PFSK-1 (cell line): ENCODE results near the gene MAP1S.

ENCODE experiments used
- FOXP2 ChIP-seq: optimal IDR thresholded peaks from 2 replicates; pipeline ENCODE3; 2011; ENCODE audit warnings: borderline replicate concordance, control low read depth, inconsistent platforms; ENCODE audit not compliant: insufficient read depth; ENCODE audit errors: extremely low read length, extremely low read depth
- POLR2AphosphoS5 ChIP-seq: IDR thresholded peaks from 2 replicates; pipeline ENCODE4 v1.6.1; 2012; ENCODE audit warnings: low read depth, mild to moderate bottlenecking, control low read depth, low read length, moderate library complexity
- SIN3A ChIP-seq: IDR thresholded peaks from 2 replicates; pipeline ENCODE4 v1.6.1; 2012; ENCODE audit warnings: mild to moderate bottlenecking, low read length, moderate library complexity, borderline replicate concordance; ENCODE audit not compliant: insufficient read depth
- TAF1 ChIP-seq: IDR thresholded peaks from 2 replicates; pipeline ENCODE4 v1.6.1; 2012; ENCODE audit warnings: low read length, control low read depth, borderline replicate concordance; ENCODE audit not compliant: insufficient read depth
- TF ChIP-seq, protein P1 (sequence below), 2 experiments: IDR thresholded peaks; 2 replicates each; pipeline versions ENCODE4 v1.6.1 to v1.8.0; 2011 to 2012; ENCODE audit warnings: low read depth in 2 of 2, low read length in 2 of 2, control low read depth in 1 of 2, inconsistent platforms in 1 of 2, mild to moderate bottlenecking in 1 of 2, moderate library complexity in 1 of 2; ENCODE audit not compliant: insufficient read depth in 1 of 2

MAP1S gene

DNA sequence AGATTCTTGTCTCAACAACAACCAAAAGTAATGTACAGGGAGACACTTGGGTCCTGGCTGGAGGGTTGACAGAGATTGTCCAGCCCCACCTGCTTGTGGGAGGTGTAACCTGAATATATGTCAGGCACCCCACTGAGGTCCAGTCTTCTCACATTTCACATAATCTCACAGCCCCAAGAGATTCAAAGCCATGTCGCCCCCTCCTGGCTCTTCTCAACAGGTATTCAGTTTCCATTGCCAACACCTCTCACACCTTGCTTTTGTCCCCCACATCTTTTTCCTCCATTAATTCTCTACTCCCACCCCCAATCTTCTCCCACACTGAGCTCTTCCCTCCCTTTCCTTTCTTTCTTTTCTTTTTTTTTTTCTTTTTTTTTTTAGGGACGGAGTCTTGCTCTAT, 42.3 kb upstream of the MAP1S start:
- TF ChIP-seq TAF1, result no peak
- no peak for TF ChIP-seq SIN3A
- TF ChIP-seq, protein P1, sequence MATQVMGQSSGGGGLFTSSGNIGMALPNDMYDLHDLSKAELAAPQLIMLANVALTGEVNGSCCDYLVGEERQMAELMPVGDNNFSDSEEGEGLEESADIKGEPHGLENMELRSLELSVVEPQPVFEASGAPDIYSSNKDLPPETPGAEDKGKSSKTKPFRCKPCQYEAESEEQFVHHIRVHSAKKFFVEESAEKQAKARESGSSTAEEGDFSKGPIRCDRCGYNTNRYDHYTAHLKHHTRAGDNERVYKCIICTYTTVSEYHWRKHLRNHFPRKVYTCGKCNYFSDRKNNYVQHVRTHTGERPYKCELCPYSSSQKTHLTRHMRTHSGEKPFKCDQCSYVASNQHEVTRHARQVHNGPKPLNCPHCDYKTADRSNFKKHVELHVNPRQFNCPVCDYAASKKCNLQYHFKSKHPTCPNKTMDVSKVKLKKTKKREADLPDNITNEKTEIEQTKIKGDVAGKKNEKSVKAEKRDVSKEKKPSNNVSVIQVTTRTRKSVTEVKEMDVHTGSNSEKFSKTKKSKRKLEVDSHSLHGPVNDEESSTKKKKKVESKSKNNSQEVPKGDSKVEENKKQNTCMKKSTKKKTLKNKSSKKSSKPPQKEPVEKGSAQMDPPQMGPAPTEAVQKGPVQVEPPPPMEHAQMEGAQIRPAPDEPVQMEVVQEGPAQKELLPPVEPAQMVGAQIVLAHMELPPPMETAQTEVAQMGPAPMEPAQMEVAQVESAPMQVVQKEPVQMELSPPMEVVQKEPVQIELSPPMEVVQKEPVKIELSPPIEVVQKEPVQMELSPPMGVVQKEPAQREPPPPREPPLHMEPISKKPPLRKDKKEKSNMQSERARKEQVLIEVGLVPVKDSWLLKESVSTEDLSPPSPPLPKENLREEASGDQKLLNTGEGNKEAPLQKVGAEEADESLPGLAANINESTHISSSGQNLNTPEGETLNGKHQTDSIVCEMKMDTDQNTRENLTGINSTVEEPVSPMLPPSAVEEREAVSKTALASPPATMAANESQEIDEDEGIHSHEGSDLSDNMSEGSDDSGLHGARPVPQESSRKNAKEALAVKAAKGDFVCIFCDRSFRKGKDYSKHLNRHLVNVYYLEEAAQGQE (IDR thresholded peaks at IDR 0.05; ENCODE audit: insufficient read depth in 1 of 2, low read depth in 2 of 2, low read length in 2 of 2), result no peak
- TF ChIP-seq POLR2AphosphoS5, result no peak
- no peak for TF ChIP-seq FOXP2

DNA sequence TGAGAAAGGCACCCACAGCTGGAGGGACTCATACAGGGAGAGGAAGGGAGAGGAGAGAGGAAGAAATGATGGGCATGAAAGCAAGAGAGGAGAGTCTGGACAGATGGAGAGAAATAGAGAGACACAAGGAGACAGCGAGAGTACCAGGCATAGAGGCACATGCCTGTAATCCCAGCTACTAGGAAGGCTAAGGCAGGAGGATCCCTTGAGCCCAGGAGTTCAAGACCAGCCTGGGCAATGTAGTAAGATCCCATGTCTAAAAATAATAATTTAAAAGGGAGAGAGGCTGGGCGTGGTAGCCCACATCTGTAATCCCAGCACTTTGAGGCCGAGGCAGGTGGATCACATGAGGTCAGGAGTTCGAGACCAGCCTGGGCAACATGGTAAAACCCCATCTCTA, 40.4 kb upstream of the MAP1S start:
- TF ChIP-seq SIN3A, result no peak

DNA sequence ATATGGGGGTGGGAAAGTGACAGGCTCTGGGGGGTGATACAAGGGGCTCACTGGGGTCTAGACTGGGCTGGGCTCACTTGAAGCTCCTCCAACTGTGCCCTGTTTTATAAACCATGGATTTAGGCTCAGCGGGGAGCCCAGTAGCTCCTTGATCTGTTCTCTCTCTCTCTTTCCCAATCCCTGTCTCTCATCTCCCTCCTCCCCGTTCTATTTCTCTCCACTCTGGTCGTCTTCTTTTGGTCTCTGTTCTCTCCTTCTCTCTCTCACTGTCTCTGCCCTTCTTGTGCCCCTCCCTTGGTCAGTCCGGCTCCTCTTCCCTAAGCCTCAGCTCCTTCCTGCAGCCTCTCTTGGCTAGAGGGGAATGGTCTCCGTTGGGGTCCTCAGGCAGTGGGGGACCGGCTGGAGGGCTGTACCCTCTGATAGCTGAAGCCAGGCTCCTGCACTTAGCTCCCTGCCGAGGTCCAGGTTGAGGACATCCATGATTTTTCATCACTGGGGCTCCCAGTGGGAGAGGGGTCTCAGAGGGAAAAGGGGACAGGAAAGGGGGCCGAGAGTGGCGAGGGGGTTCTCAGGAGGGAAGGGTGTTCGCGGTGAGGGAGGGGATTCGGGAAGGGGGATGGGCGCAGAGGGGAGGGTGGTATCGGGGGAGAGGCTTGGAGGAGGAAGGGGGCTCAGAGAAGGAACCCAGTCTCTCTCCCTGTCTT, 39.6 kb upstream of the MAP1S start:
- TF ChIP-seq FOXP2 (no peak), POLR2AphosphoS5 (no peak), TAF1 (no peak), SIN3A (no peak)
- TF ChIP-seq, protein P1 (IDR thresholded peaks at IDR 0.05; ENCODE audit: insufficient read depth in 1 of 2, low read depth in 2 of 2, low read length in 2 of 2), result no peak

DNA sequence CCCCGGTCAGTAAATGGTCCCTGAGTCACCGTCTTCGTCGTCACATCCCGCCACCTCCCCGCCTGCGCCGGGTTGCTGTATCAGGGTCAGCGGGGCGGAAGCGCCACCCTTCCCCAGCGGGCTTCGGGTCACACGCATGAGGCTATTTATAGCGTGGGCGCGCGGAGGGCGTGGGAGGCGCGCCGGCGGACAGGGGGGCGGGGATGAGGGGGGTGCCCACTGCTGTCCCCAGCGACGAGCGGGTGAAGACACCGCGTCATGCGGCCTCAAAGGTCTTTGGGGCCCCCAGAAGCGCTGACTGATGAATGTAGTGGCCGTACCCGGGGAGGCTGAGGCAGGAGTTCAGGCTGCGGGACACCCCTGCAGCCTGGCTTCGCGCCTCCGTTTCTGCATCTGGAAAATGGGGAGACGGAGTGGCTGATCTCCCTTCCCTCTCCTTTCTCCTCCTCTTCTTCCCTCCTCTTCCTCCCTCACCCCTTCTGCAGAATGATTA, 39.0 kb upstream of the MAP1S start:
- TF ChIP-seq SIN3A (no peak), TAF1 (no peak), POLR2AphosphoS5 (no peak), FOXP2 (no peak)
- TF ChIP-seq, protein P1 (IDR thresholded peaks at IDR 0.05; ENCODE audit: insufficient read depth in 1 of 2, low read depth in 2 of 2, low read length in 2 of 2), result no peak

DNA sequence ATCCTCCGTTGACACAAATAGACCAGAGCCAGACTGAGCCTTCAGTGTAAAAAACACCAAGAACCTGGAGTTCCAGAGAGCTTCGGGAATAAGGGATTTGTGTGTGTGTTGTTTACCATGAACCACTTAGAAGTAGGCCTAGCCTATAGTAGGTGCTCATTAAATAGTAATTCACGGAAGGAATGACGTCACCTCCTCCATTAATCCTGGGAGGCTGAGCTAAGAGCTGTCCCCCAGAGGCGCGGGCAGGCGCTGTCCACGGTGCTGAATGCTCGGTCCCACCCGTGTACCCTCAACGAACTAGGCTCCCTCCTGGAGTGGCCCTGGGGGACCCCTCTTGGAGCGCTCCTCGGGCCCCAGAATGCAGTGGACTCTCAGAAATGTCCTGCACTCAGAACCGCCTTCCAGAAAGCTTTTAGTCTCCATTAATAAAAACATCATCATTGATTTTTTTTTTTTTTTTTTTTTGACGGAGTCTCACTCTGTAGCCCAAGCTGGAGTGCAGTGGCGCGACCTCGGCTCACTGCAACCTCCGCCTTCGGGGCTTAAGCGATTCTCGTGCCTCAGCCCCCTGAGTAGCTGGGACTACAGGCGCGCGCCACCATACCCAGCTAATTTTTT, 37.7 kb upstream of the MAP1S start:
- TF ChIP-seq, protein P1 (IDR thresholded peaks at IDR 0.05; ENCODE audit: insufficient read depth in 1 of 2, low read depth in 2 of 2, low read length in 2 of 2), result peak; percentile 98 to 99
- TF ChIP-seq TAF1 (no peak), FOXP2 (no peak)
